Peyer's patch (tissue), 4 donors: Measurements from ENCODE around the gene LAYN.

Source experiments
- CTCF ChIP-seq, 6 experiments: fragments of 450-650 bp in 4 of 6; fragments of 200-600 bp in 2 of 6; sonication (generic) in 1 of 6; IDR thresholded peaks; one replicate each; pipeline ENCODE4 v1.5.1; 2017 to 2019; ENCODE audit warnings: antibody characterized with exemption in 6 of 6, mild to moderate bottlenecking in 3 of 6, moderate library complexity in 1 of 6
- POLR2A ChIP-seq, 2 donors: fragments of 450-650 bp; IDR thresholded peaks; one replicate each; pipeline ENCODE4 v1.5.1; 2017; ENCODE audit warnings: antibody characterized with exemption in 2 of 2, mild to moderate bottlenecking in 2 of 2, moderate library complexity in 2 of 2

GRCh38 chr11:111521135-111521534, 19.4 kb upstream of the LAYN start:
- TF ChIP-seq CTCF (IDR thresholded peaks at IDR 0.05) = no peak
- no peak for TF ChIP-seq POLR2A (IDR thresholded peaks at IDR 0.05)
